Measurements from ENCODE around the gene SRPRA.

SRPRA gene

DNA sequence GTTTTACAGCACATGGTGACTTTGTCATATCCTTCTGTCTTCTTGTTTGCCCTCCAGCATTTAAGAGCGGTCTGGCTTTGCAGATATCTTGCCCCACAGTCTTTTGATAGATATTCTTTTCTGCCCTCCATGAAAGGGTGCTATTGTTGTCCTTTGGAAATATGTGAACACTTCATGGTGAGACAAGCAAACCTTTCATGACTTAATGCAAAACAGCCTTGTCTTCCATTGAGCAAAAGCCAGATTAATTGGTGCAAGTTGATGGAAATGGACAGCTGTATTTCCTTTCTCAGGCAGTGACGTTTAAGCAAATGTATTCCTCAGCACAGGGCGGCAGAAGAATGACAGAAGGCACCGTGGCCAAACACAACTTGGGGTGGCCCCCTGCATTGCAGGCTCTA, 39.6 kb upstream of the SRPRA start:
- DNase-seq (ENCODE audit: insufficient read length, low spot score) (no peak), FAIRE-seq (no peak)
- TF ChIP-seq POU2F2 (IDR thresholded peaks at IDR 0.05; ENCODE audit: low read depth, low read length) (no peak), POLR2A (IDR thresholded peaks at IDR 0.05; ENCODE audit: low read depth, low read length) (no peak), TAF1 (IDR thresholded peaks at IDR 0.05; ENCODE audit: low read depth, low read length) (no peak), SPI1 (IDR thresholded peaks at IDR 0.05; ENCODE audit: low read depth, low read length) (no peak)

DNA sequence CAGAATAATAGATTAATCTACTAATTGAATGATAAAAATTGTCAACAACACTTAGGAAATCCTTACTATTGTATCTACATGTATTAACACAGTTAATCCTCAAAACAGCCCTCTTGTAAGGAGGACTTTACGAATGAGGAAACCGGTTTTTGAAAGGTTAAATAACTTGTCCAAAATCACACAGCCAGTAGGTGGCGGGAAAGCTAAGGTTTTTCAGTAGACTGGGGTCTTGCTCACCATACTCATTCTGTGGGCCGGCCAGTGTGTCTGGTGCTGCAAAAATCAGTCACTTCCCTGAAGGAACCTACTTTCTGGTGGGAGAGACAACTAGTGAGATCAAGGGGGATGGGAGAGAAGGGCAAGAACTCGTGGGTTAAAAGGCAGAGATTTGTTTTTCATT, 39.0 kb upstream of the SRPRA start:
- TF ChIP-seq PAX5 (IDR thresholded peaks at IDR 0.05; ENCODE audit: insufficient read depth, low read length, severe bottlenecking) (no peak), POLR2A (IDR thresholded peaks at IDR 0.05; ENCODE audit: low read depth, low read length) (no peak), POU2F2 (IDR thresholded peaks at IDR 0.05; ENCODE audit: low read depth, low read length) (no peak), TAF1 (IDR thresholded peaks at IDR 0.05; ENCODE audit: low read depth, low read length) (no peak), SPI1 (IDR thresholded peaks at IDR 0.05; ENCODE audit: low read depth, low read length) (no peak), POLR2AphosphoS5 (IDR thresholded peaks at IDR 0.05; ENCODE audit: low read depth, low read length) (no peak)
- FAIRE-seq (no peak), DNase-seq (ENCODE audit: insufficient read length, low spot score) (no peak)

DNA sequence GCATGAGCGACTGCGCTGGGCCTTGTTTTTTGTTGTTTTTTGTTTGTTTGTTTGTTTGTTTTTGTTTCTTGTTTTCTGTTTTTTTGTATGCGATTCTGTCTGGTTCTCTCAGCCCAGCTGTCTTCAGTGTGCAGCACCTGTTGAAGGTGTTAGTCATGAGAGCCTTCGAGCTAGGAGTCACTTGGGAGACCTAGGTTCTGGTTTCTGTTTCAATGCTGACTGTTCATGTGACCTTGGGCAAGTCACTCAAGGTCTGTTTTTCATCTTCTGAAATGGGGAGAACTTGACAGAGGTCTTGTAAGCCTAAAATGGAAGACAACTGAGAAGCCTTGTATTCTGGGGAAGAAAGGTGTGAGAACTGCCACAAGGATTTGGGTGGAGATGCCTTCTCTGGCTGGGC, 37.0 kb upstream of the SRPRA start:
- TF ChIP-seq PAX5 (IDR thresholded peaks at IDR 0.05; ENCODE audit: insufficient read depth, low read length, severe bottlenecking) (no peak), TAF1 (IDR thresholded peaks at IDR 0.05; ENCODE audit: low read depth, low read length) (no peak), POU2F2 (IDR thresholded peaks at IDR 0.05; ENCODE audit: low read depth, low read length) (no peak), POLR2A (IDR thresholded peaks at IDR 0.05; ENCODE audit: low read depth, low read length) (no peak), POLR2AphosphoS5 (IDR thresholded peaks at IDR 0.05; ENCODE audit: low read depth, low read length) (no peak)
- DNase-seq (ENCODE audit: insufficient read length, low spot score): no peak
- FAIRE-seq: no peak

DNA sequence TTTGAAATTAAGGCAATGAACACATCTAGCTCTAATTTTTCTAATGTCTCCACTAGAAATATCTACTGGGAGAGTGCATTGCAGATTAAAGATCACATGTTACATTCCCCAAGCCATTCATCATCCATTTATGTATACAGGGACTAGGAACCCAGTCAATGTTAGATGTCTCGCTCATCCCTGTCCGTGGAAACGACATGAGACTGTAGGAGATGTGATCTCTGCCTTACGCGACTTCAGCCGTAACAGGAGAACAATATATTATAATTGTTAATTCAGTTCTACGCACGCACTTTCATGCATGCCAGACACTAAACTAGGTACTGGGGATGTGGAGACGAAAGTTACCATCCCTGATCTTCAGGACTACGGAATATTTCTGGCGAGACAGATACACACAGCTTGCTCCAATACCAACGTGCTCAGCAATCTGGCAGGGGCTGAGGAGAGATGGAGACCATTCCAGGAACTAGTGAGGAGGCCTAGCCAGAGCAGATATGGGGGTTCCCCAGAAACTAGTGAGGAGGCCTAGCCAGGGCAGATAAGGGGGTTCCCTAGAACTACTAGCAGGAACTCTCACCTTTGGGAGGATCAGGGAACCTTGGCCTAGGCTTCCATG, 35.9 kb upstream of the SRPRA start:
- TF ChIP-seq POLR2AphosphoS5 (IDR thresholded peaks at IDR 0.05; ENCODE audit: low read depth, low read length) (no peak), POLR2A (IDR thresholded peaks at IDR 0.05; ENCODE audit: low read depth, low read length) (0 out of 2 replicates have a peak, but pooled peaks have one; percentile 47)
- DNase-seq (ENCODE audit: insufficient read length, low spot score) (no peak), FAIRE-seq (peak; percentile 75)

DNA sequence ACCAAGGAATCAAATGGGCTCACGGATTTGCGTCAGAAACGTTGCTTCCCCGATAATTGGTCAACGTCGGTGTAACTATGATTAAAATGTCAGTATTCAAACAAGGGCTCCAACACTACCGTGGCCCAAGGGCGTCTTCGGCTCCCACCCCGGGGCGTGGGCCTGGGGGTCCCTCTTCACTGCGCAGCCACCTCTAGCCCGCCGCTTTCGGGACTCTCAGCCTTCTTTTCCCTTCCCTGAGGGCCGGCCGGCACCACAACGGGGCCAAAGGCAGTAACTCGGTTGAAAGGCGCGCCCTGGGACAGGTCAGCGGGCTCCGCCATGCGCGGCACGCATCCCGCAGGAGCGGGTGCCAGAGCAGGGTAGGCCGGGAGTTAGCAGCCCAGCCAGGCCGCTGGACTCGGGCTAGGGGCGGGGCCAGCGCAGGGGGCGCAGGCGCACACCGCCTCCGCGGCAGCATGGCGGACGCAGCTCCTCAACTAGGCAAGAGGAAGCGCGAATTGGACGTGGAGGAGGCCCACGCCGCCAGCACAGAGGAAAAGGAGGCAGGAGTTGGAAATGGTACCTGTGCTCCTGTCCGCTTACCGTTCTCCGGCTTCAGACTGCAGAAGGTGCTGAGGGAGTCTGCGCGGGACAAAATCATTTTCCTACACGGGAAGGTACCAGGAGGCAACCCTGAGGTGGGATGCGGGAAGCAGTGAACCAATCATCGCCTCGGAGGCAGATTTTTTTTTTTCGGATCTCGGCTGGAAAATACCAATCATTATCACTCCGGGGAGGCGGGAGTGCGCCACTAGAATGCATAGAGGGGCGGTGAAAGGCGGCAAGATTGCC, 35.1 kb upstream of the SRPRA start, which contains the start of gene DCPS:
Gene DCPS, plus strand, starts transcription at position 438 of the 834 bp plus-strand sequence. Its CDS starts 21 bp downstream, at position 459.
- DNase-seq (ENCODE audit: insufficient read length, low spot score) (peak; percentile 83), FAIRE-seq (peak; percentile 99)

DNA sequence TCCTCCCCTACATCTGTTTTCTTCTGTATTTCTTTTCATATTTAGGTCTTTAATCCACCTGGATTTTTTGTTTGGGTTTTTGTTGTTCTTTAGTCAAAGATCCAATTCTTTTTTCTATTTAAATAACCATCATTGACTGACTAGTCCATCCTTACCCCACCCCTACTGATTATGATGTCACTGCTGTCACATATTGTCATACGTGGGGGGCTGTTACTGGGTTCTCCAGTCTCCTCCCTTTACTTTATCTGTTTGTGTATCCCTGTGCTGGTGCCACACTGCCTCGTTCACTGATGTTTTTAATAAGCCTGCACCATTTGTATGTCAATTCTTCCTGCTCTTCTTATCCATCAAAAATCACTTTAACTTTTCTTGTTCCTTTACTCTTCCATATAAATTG, 28.3 kb upstream of the SRPRA start:
- DNase-seq (ENCODE audit: insufficient read length, low spot score) (no peak), FAIRE-seq (no peak)
- no peak for TF ChIP-seq SPI1 (IDR thresholded peaks at IDR 0.05; ENCODE audit: low read depth, low read length)
- no peak for TF ChIP-seq TAF1 (IDR thresholded peaks at IDR 0.05; ENCODE audit: low read depth, low read length)
- no peak for TF ChIP-seq POLR2A (IDR thresholded peaks at IDR 0.05; ENCODE audit: low read depth, low read length)
- no peak for TF ChIP-seq PAX5 (IDR thresholded peaks at IDR 0.05; ENCODE audit: insufficient read depth, low read length, severe bottlenecking)
- no peak for TF ChIP-seq POLR2AphosphoS5 (IDR thresholded peaks at IDR 0.05; ENCODE audit: low read depth, low read length)
- no peak for TF ChIP-seq POU2F2 (IDR thresholded peaks at IDR 0.05; ENCODE audit: low read depth, low read length)

More for the DNA sequence above, 35.1 kb upstream of the SRPRA start, which contains the start of gene DCPS:
- TF ChIP-seq TAF1 (IDR thresholded peaks at IDR 0.05; ENCODE audit: low read depth, low read length) (peak; percentile 90), POLR2A (IDR thresholded peaks at IDR 0.05; ENCODE audit: low read depth, low read length) (peak; percentile 96), POLR2AphosphoS5 (IDR thresholded peaks at IDR 0.05; ENCODE audit: low read depth, low read length) (peak; percentile 94), PAX5 (IDR thresholded peaks at IDR 0.05; ENCODE audit: insufficient read depth, low read length, severe bottlenecking) (peak; percentile 28), SPI1 (IDR thresholded peaks at IDR 0.05; ENCODE audit: low read depth, low read length) (peak; percentile 70), POU2F2 (IDR thresholded peaks at IDR 0.05; ENCODE audit: low read depth, low read length) (peak; percentile 83)

DNA sequence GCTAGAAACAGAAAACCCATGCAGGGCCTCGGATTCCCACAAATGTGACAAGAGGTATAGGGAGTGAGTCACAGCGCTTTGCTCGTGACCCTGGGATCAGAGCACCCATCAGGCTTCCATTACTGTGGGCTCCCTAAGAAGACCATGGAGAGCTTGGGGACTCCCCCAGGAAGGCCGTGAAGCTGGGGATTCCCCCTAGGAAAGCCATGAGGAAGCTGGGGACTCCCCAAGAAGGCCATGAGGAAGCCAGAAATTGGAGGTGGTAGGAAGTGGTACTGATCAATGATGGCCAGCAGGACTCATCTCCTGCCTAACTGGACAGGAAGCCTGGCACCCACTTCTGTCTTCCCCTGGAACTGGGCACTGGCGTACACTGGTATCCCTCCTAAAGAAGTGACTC, 25.0 kb upstream of the SRPRA start:
- TF ChIP-seq TAF1 (IDR thresholded peaks at IDR 0.05; ENCODE audit: low read depth, low read length) (no peak), SPI1 (IDR thresholded peaks at IDR 0.05; ENCODE audit: low read depth, low read length) (peak; percentile 26; the same call in 1 of the 2 replicates)
- FAIRE-seq: no peak
- DNase-seq (ENCODE audit: insufficient read length, low spot score): no peak

DNA sequence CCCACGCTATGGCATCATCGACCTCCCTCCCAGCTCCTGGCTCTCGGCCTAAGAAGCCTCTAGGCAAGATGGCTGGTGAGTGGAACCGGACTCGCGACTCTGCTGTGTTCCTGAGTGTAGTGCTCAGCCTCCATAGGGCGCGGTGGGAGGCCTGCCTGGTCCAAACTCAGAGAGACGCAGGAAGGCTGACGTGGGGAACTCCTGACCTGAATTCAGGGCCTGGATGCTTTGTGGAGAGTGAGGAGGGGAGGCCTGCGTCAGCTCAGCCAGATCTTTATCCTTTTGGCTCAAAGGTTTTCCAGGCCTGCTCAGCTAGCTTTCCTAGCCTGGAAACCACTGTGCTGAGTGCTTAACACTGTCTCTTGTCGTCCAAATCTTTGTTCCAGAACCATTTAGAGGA, 22.2 kb upstream of the SRPRA start:
- TF ChIP-seq TAF1 (IDR thresholded peaks at IDR 0.05; ENCODE audit: low read depth, low read length) (no peak), POU2F2 (IDR thresholded peaks at IDR 0.05; ENCODE audit: low read depth, low read length) (no peak), SPI1 (IDR thresholded peaks at IDR 0.05; ENCODE audit: low read depth, low read length) (no peak), POLR2A (IDR thresholded peaks at IDR 0.05; ENCODE audit: low read depth, low read length) (no peak), PAX5 (IDR thresholded peaks at IDR 0.05; ENCODE audit: insufficient read depth, low read length, severe bottlenecking) (no peak)
- DNase-seq (ENCODE audit: insufficient read length, low spot score) (no peak), FAIRE-seq (no peak)

DNA sequence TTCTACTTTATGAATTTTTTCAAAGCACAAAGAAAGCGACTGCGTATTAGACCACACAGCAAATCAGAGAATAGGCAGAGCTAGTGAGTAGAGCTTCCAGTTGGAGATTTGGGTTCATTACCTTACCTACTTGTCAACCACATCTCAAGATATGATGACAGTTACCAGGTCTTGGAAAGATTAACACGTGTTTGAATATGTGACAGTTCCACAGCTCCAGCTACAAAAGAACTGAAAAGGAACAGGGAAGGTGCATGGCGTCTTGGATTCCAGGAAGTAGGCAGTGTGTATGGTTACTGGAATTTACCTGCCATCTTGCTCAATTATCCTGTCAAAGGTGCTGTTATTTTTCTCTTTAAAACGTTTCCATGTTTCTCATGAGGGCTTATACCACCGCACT, 19.5 kb upstream of the SRPRA start:
- no peak for FAIRE-seq
- no peak for DNase-seq (ENCODE audit: insufficient read length, low spot score)
- TF ChIP-seq POU2F2 (IDR thresholded peaks at IDR 0.05; ENCODE audit: low read depth, low read length) (no peak), TAF1 (IDR thresholded peaks at IDR 0.05; ENCODE audit: low read depth, low read length) (no peak), POLR2AphosphoS5 (IDR thresholded peaks at IDR 0.05; ENCODE audit: low read depth, low read length) (no peak), SPI1 (IDR thresholded peaks at IDR 0.05; ENCODE audit: low read depth, low read length) (no peak), POLR2A (IDR thresholded peaks at IDR 0.05; ENCODE audit: low read depth, low read length) (no peak), PAX5 (IDR thresholded peaks at IDR 0.05; ENCODE audit: insufficient read depth, low read length, severe bottlenecking) (no peak)

DNA sequence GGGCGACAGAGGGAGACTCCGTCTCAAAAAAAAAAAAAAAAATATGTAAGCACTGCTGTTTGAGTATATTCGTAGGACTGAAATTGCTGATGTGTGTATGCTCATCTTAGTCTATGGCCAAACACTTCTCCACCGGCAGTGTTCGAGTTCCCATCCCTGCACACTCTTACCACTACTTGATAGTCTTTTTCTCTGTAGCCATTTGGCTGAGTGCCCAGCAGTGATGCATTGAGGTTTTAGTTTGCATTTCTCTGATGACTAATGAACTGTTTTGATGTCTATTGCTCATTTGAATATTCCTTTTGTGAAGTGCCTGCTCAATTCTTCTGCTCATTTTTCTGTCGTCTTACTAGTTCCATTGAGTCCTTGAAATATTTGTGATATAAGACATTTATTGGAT, 16.1 kb upstream of the SRPRA start:
- peak; percentile 37 for DNase-seq (ENCODE audit: insufficient read length, low spot score)
- TF ChIP-seq POLR2AphosphoS5 (IDR thresholded peaks at IDR 0.05; ENCODE audit: low read depth, low read length) (no peak), POU2F2 (IDR thresholded peaks at IDR 0.05; ENCODE audit: low read depth, low read length) (peak; percentile 76)
- peak; percentile 82 for FAIRE-seq
